ENCODE data around the gene SBF2.

- TF ChIP-seq CTCF (IDR thresholded peaks at IDR 0.05) (no peak), POLR2A (IDR thresholded peaks at IDR 0.05) (no peak)
Measured at GRCh38 chr11:9858218-9858617, 435.8 kb downstream of the SBF2 start.
